NCI-H526 treated with DMSO at 0.1 percent for 48 hours (cell line): ENCODE measurements around the gene IL1B.

Experiments used
- DNase-seq: peaks from one replicate; lab custom pipeline; 2025; lab: John Stamatoyannopoulos, UW

Gene IL1B

GRCh38 chr2:112803691-112804521 is 32.7 kb downstream of the IL1B start:
- no peak for DNase-seq

- no peak for DNase-seq
Measured at GRCh38 chr2:112800881-112801583, 35.5 kb downstream of the IL1B start.

- DNase-seq = no peak
Measured at GRCh38 chr2:112798979-112799975, 37.3 kb downstream of the IL1B start.

- no peak for DNase-seq
Measured at GRCh38 chr2:112796486-112796885, 40.1 kb downstream of the IL1B start.

- peak; percentile 65 for DNase-seq
Measured at GRCh38 chr2:112795774-112796173, 40.8 kb downstream of the IL1B start.

- no peak for DNase-seq
Measured at GRCh38 chr2:112794841-112795240, 41.7 kb downstream of the IL1B start.

- DNase-seq = no peak
Measured at GRCh38 chr2:112794131-112794733, 42.3 kb downstream of the IL1B start.

- no peak for DNase-seq
Measured at GRCh38 chr2:112793449-112793978, 43.1 kb downstream of the IL1B start.

GRCh38 chr2:112792419-112792818 is 44.2 kb downstream of the IL1B start:
- no peak for DNase-seq

- no peak for DNase-seq
Measured at GRCh38 chr2:112791693-112792230, 44.8 kb downstream of the IL1B start.

- DNase-seq = no peak
Measured at GRCh38 chr2:112791019-112791418, 45.6 kb downstream of the IL1B start.

- no peak for DNase-seq
Measured at GRCh38 chr2:112790305-112790704, 46.3 kb downstream of the IL1B start.

GRCh38 chr2:112789186-112789585 is 47.4 kb downstream of the IL1B start:
- no peak for DNase-seq

- no peak for DNase-seq
Measured at GRCh38 chr2:112788653-112789052, 47.9 kb downstream of the IL1B start.

- no peak for DNase-seq
Measured at GRCh38 chr2:112787729-112788393, 48.7 kb downstream of the IL1B start.

GRCh38 chr2:112787294-112787693 is 49.3 kb downstream of the IL1B start:
- no peak for DNase-seq

- no peak for DNase-seq
Measured at GRCh38 chr2:112784199-112785189, 52.1 kb downstream of the IL1B start, which contains the start of gene IL1A. TSS of gene IL1A (minus strand) at chr2:112784493. CDS start at chr2:112783770, 723 bp downstream.

- DNase-seq = no peak
Measured at GRCh38 chr2:112783187-112783714, 53.3 kb downstream of the IL1B start.

GRCh38 chr2:112782234-112782799 is 54.3 kb downstream of the IL1B start:
- no peak for DNase-seq
